GM12872 (cell line): Measurements from ENCODE around the gene IBTK.
A peak's percentile ranks its signal among the peaks of the same experiment; 100 is the strongest.

Experiments used
- CTCF ChIP-seq: IDR thresholded peaks from 3 replicates; pipeline ENCODE4 v1.5.1; 2011; ENCODE audit warnings: low read depth, mild to moderate bottlenecking, low read length, moderate library complexity; ENCODE audit not compliant: insufficient read depth

Gene IBTK

GRCh38 chr6:82185948-82186535, 61.5 kb downstream of the IBTK start:
- no peak for TF ChIP-seq CTCF

GRCh38 chr6:82183642-82184282, 63.8 kb downstream of the IBTK start:
- TF ChIP-seq CTCF: no peak

- TF ChIP-seq CTCF: no peak
Measured at GRCh38 chr6:82182756-82183155, 64.8 kb downstream of the IBTK start.

GRCh38 chr6:82179415-82179814, 68.1 kb downstream of the IBTK start:
- no peak for TF ChIP-seq CTCF

- no peak for TF ChIP-seq CTCF
Measured at GRCh38 chr6:82178759-82179112, 68.8 kb downstream of the IBTK start.

- peak; percentile 19; the same call in 1 of the 3 replicates for TF ChIP-seq CTCF
Measured at GRCh38 chr6:82178077-82178758, 69.3 kb downstream of the IBTK start.

- no peak for TF ChIP-seq CTCF
Measured at GRCh38 chr6:82176616-82177015, 70.9 kb downstream of the IBTK start.
